Measurements from ENCODE around the gene ARHGAP15. TPM values are rescaled to one million over a fixed set of nuclear protein-coding genes. Genes with fewer than 3 reads are reported as not detected.

Gene ARHGAP15
- total RNA-seq, 1 experiment from 2014 or later = 0.41 TPM

DNA sequence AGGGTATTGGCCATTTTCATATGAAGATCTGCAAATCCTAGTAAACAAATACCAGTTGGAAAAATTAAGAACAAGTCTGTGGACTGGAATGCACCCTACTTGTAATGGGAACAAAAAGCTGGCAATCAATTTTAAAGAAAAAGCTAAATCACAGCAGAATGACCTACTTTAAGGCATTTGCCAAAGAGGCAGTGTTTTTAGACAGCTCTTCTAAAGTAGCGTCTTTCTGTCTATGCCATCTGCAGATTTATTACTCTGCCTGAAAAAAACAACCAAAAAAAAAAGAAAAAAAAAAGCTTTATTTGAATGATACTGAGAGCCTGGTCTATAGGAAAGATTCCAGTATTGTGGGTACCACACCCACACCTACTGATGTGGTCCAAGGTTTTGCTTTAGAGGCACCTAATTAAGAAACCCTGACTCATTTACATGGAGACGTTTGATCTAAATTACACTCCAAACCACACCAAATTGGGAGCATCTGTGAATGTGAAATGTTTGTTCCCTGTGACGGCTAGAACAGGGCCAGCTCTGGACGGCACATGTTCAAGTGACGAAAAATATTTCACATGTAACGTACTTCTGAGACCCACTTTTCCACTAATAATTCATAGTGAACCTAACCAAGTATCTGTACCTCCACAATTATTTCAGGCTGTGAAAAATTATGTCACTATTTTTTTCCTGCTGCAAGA is 597.1 kb downstream of the ARHGAP15 start:
- BruUV-seq (replicated peaks) = no TSS peak
- intact Hi-C loops (cut with micrococcal nuclease; ENCODE audit: unreplicated experiment) = no loop called here
- in situ Hi-C loops (cut with HindIII; ENCODE audit: low pct_unique_long_range_greater_than_20kb, low sequenced_read_pairs) = no loop called here
- DNase-seq (ENCODE audit: low read depth, low spot score) (no peak), ATAC-seq (no peak)
- TF ChIP-seq TCF7L2 (IDR thresholded peaks at IDR 0.05; ENCODE audit: low read depth, low read length) (no peak), SIN3A (IDR thresholded peaks at IDR 0.05; ENCODE audit: borderline replicate concordance, insufficient read depth, low read depth, low read length) (no peak), CTCF (IDR thresholded peaks at IDR 0.05) (no peak), POLR2AphosphoS5 (IDR thresholded peaks at IDR 0.05; ENCODE audit: low read depth, low read length) (no peak)
- TF ChIP-seq, protein P1, sequence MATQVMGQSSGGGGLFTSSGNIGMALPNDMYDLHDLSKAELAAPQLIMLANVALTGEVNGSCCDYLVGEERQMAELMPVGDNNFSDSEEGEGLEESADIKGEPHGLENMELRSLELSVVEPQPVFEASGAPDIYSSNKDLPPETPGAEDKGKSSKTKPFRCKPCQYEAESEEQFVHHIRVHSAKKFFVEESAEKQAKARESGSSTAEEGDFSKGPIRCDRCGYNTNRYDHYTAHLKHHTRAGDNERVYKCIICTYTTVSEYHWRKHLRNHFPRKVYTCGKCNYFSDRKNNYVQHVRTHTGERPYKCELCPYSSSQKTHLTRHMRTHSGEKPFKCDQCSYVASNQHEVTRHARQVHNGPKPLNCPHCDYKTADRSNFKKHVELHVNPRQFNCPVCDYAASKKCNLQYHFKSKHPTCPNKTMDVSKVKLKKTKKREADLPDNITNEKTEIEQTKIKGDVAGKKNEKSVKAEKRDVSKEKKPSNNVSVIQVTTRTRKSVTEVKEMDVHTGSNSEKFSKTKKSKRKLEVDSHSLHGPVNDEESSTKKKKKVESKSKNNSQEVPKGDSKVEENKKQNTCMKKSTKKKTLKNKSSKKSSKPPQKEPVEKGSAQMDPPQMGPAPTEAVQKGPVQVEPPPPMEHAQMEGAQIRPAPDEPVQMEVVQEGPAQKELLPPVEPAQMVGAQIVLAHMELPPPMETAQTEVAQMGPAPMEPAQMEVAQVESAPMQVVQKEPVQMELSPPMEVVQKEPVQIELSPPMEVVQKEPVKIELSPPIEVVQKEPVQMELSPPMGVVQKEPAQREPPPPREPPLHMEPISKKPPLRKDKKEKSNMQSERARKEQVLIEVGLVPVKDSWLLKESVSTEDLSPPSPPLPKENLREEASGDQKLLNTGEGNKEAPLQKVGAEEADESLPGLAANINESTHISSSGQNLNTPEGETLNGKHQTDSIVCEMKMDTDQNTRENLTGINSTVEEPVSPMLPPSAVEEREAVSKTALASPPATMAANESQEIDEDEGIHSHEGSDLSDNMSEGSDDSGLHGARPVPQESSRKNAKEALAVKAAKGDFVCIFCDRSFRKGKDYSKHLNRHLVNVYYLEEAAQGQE (IDR thresholded peaks at IDR 0.05; ENCODE audit: insufficient read depth in 1 of 2, low read depth in 2 of 2, low read length in 1 of 2) = no peak
- H3K27me3 ChIP-seq (ENCODE audit: control insufficient read depth, insufficient read depth, low read length) = no peaks in the 10 kb centered on the region
- H3K27ac ChIP-seq (ENCODE audit: low read length) = no peak overlapping the region
- POLR2A ChIA-PET = no interaction called here
- no peaks in the 10 kb centered on the region for H3K9me3 ChIP-seq (ENCODE audit: control insufficient read depth, insufficient read depth, low read depth, low read length)
- no peaks in the 10 kb centered on the region for H3K36me3 ChIP-seq (ENCODE audit: control insufficient read depth, insufficient read depth, low read length)
- no peaks in the 10 kb centered on the region for H3K4me1 ChIP-seq (ENCODE audit: control insufficient read depth, insufficient read depth, low read length)
- no peak overlapping the region for H3K4me3 ChIP-seq (ENCODE audit: low read depth in 2 of 2, low read length in 2 of 2)
- CTCF ChIA-PET = no interaction called here

DNA sequence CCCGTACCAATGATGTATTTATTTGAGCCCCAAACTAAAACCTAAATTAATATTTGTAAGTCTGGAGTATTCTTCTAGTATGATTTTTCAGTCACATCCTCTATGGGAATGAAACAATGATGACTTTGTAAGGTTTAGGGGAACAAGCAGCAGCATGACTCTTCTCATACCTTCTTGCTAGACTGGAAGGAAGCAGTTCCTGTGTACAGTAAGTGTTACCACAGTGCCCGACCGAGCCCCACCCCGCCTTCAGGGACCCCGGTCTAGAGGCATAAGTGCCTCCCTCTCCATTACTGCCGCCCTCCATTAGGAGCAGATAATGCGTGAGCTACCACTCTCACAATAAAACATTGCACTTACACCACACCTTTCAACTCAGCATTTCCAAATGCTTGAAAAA is 599.3 kb downstream of the ARHGAP15 start:
- Histone ChIP-seq H3K4me1 (ENCODE audit: control insufficient read depth, insufficient read depth, low read length) (no peaks in the 10 kb centered on the region), H3K9me3 (ENCODE audit: control insufficient read depth, insufficient read depth, low read depth, low read length) (no peaks in the 10 kb centered on the region), H3K36me3 (ENCODE audit: control insufficient read depth, insufficient read depth, low read length) (no peaks in the 10 kb centered on the region; the same call in 1 of the 2 replicates), H3K27ac (ENCODE audit: low read length) (no peak overlapping the region), H3K27me3 (ENCODE audit: control insufficient read depth, insufficient read depth, low read length) (no peaks in the 10 kb centered on the region), H3K4me3 (ENCODE audit: low read depth in 2 of 2, low read length in 2 of 2) (no peak overlapping the region)
- POLR2A ChIA-PET = no interaction called here
- ATAC-seq (no peak), DNase-seq (ENCODE audit: low read depth, low spot score) (no peak)
- no peak for TF ChIP-seq SIN3A (IDR thresholded peaks at IDR 0.05; ENCODE audit: borderline replicate concordance, insufficient read depth, low read depth, low read length)
- no peak for TF ChIP-seq TCF7L2 (IDR thresholded peaks at IDR 0.05; ENCODE audit: low read depth, low read length)
- TF ChIP-seq, protein P1 (IDR thresholded peaks at IDR 0.05; ENCODE audit: insufficient read depth in 1 of 2, low read depth in 2 of 2, low read length in 1 of 2) = no peak
- TF ChIP-seq POLR2AphosphoS5 (IDR thresholded peaks at IDR 0.05; ENCODE audit: low read depth, low read length) = no peak
- no peak for TF ChIP-seq CTCF (IDR thresholded peaks at IDR 0.05)
- CTCF ChIA-PET = no interaction called here
- in situ Hi-C loops (cut with HindIII; ENCODE audit: low pct_unique_long_range_greater_than_20kb, low sequenced_read_pairs) = no loop called here
- no TSS peak for BruUV-seq (replicated peaks)
- intact Hi-C loops (cut with micrococcal nuclease; ENCODE audit: unreplicated experiment) = no loop called here
